ENCODE measurements around the gene APOE. TPM values are rescaled to one million over a fixed set of nuclear protein-coding genes. Genes with fewer than 3 reads are reported as not detected.
"Not testable (repeated sequence)": the region's sequence is repeated elsewhere in the genome, so short reads cannot be mapped to it uniquely, and the experiment has no call there.

The APOE gene
- total RNA-seq: 100 to 1,000 TPM in 1 of 2 donors, 10 to 100 TPM in 1; 85.3 to 403 TPM

DNA sequence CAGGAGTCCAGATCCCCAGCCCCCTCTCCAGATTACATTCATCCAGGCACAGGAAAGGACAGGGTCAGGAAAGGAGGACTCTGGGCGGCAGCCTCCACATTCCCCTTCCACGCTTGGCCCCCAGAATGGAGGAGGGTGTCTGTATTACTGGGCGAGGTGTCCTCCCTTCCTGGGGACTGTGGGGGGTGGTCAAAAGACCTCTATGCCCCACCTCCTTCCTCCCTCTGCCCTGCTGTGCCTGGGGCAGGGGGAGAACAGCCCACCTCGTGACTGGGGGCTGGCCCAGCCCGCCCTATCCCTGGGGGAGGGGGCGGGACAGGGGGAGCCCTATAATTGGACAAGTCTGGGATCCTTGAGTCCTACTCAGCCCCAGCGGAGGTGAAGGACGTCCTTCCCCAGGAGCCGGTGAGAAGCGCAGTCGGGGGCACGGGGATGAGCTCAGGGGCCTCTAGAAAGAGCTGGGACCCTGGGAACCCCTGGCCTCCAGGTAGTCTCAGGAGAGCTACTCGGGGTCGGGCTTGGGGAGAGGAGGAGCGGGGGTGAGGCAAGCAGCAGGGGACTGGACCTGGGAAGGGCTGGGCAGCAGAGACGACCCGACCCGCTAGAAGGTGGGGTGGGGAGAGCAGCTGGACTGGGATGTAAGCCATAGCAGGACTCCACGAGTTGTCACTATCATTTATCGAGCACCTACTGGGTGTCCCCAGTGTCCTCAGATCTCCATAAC is at the start of gene APOE:
Gene APOE, plus strand, starts transcription at position 360 of the 724 bp plus-strand sequence. CDS start 829 bp downstream, outside the sequence.
- H3K27ac ChIP-seq: no peak within 1 kb of the TSS
- DNase-seq (ENCODE audit: low spot score): no peak
- peaks cover 0 to 8% of the 10 kb centered on the region in 2 donors for H3K27me3 ChIP-seq

DNA sequence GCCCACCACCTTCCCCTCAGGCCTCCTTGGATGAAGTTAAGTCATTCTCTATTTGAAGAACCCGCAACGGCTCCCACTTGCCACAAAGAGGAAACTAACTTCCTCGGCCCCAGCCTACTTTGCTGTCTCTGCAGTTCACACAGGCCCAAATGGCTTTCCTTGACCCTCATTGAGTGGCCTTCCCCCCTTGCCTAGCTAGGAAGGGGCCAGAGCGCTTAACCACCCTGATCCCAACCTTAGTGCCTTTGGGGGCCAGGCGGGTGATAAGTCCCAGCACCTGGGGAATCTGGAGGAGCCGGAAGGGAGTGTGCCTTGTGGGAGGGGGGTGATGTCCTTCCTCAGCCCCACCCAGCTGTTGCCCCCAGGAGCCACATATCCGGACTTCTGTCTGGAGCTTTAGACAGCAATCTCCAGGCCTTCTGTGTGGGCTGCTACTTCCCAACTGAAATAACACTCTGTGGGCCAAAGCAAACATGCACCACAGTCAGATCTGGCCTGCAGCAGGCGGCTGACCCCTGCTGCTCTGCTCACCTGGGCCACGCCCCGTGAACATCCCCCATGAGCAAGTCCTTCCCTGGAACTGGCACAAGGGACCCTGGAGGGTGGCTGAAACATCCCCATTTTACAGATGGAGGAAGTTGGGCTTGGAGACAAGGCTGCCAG is 49.0 kb upstream of the APOE start:
- Histone ChIP-seq H3K4me1 (peaks cover 0 to 28% of the 10 kb centered on the region in 2 donors), H3K36me3 (peaks cover 7% of the 10 kb centered on the region), H3K4me3 (no peak overlapping the region), H3K27me3 (no peaks in the 10 kb centered on the region), H3K9me3 (no peaks in the 10 kb centered on the region), H3K27ac (peak overlapping the region; percentile 16 to 29)
- TF ChIP-seq, protein P1, sequence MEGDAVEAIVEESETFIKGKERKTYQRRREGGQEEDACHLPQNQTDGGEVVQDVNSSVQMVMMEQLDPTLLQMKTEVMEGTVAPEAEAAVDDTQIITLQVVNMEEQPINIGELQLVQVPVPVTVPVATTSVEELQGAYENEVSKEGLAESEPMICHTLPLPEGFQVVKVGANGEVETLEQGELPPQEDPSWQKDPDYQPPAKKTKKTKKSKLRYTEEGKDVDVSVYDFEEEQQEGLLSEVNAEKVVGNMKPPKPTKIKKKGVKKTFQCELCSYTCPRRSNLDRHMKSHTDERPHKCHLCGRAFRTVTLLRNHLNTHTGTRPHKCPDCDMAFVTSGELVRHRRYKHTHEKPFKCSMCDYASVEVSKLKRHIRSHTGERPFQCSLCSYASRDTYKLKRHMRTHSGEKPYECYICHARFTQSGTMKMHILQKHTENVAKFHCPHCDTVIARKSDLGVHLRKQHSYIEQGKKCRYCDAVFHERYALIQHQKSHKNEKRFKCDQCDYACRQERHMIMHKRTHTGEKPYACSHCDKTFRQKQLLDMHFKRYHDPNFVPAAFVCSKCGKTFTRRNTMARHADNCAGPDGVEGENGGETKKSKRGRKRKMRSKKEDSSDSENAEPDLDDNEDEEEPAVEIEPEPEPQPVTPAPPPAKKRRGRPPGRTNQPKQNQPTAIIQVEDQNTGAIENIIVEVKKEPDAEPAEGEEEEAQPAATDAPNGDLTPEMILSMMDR (IDR thresholded peaks at IDR 0.05): no peak
- DNase-seq (ENCODE audit: low spot score): no peak

More for the DNA sequence above, at the start of gene APOE:
- Histone ChIP-seq H3K9me3 (no peaks in the 10 kb centered on the region), H3K4me1 (peaks cover 0 to 21% of the 10 kb centered on the region in 2 donors), H3K36me3 (peaks cover 26% of the 10 kb centered on the region), H3K4me3 (peak within 1 kb of the TSS in 1 of 2 donors; percentile 27)
- TF ChIP-seq, protein P1 (IDR thresholded peaks at IDR 0.05): no peak

DNA sequence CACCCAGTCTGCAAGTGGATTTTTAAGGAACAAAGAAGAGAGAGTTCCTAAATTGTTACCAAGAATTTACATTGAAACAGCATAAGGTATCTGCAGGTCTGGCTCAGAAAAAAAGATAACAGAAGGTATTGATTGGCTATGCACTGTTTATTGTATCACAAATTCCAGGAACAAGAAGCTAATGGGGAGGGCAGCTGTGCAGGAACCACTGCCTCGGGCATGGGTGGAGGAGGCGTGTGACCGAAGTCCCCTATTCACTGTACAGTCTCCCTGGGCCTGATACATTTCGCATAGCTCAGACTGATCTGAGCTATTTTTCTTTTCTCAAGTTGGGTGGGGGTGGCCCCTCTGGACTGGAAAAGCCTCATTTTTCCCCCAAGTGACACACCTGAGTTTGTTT is 47.8 kb upstream of the APOE start:
- no peak overlapping the region for H3K4me3 ChIP-seq
- TF ChIP-seq, protein P1 (IDR thresholded peaks at IDR 0.05): no peak
- H3K36me3 ChIP-seq: peaks cover 7% of the 10 kb centered on the region
- no peak overlapping the region for H3K27ac ChIP-seq
- DNase-seq (ENCODE audit: low spot score): no peak
- H3K27me3 ChIP-seq: no peaks in the 10 kb centered on the region
- H3K9me3 ChIP-seq: no peaks in the 10 kb centered on the region
- H3K4me1 ChIP-seq: peaks cover 0 to 27% of the 10 kb centered on the region in 2 donors

DNA sequence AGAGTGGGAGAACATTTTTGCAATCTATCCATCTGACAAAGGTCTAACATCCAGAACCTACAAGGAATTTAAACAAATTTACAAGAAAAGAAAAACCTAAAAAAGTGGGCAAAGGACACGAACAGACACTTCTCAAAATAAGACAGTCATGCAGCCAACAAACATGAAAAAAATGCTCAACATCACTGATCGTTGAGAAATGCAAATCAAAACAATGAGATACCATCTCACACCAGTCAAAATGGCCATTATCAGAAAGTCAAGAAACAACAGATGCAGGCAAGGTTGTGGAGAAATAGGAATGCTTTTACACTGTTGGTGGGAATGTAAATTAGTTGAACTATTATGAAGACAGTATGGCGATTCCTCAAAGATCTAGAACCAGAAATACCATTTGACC is 44.0 kb upstream of the APOE start:
- H3K27me3 ChIP-seq; DNase-seq (ENCODE audit: low spot score); H3K4me3 ChIP-seq; H3K27ac ChIP-seq; H3K9me3 ChIP-seq: not testable (repeated sequence)
- peaks cover 25% of the 10 kb centered on the region for H3K36me3 ChIP-seq
- H3K4me1 ChIP-seq: peaks cover 0 to 16% of the 10 kb centered on the region in 2 donors

DNA sequence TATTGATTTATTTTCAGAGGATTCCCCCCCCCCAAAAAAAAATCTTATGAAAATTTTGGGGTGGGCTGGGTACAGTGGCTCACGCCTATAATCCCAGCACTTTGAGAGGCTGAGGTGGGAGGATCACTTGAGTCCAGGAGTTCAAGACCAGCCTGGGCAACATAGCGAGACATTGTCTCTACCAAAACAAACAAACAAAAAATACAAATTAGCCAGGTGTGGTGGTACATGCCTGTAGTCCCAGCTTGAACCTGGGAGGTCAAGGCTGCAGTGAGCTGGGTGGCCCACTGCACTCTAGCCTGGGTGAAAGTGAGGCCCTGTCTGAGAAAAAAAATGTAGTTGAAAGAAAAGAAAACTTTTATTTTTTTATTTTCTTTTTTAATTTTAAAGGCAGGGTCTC is 41.6 kb upstream of the APOE start:
- TF ChIP-seq, protein P1 (IDR thresholded peaks at IDR 0.05): no peak
- H3K4me3 ChIP-seq: no peak overlapping the region
- H3K36me3 ChIP-seq: peaks cover 38% of the 10 kb centered on the region
- H3K27me3 ChIP-seq: no peaks in the 10 kb centered on the region
- no peaks in the 10 kb centered on the region for H3K9me3 ChIP-seq
- no peaks in the 10 kb centered on the region for H3K4me1 ChIP-seq
- DNase-seq (ENCODE audit: low spot score): no peak
- H3K27ac ChIP-seq: no peak overlapping the region

DNA sequence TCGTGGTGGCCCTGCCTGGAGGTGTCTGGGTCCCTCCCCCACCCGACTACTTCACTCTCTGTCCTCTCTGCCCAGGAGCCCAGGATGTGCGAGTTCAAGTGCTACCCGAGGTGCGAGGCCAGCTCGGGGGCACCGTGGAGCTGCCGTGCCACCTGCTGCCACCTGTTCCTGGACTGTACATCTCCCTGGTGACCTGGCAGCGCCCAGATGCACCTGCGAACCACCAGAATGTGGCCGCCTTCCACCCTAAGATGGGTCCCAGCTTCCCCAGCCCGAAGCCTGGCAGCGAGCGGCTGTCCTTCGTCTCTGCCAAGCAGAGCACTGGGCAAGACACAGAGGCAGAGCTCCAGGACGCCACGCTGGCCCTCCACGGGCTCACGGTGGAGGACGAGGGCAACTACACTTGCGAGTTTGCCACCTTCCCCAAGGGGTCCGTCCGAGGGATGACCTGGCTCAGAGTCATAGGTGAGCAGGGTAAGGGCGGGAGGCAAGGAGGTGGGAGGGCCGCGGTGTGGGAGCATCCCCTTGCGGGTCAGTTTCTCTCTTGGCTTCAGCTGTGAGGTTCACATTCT is 40.3 kb upstream of the APOE start:
- Histone ChIP-seq H3K27ac (no peak overlapping the region), H3K9me3 (no peaks in the 10 kb centered on the region), H3K4me3 (no peak overlapping the region), H3K36me3 (peaks cover 31% of the 10 kb centered on the region), H3K27me3 (no peaks in the 10 kb centered on the region), H3K4me1 (peaks cover 0 to 8% of the 10 kb centered on the region in 2 donors)
- DNase-seq (ENCODE audit: low spot score): no peak
- TF ChIP-seq, protein P1 (IDR thresholded peaks at IDR 0.05): no peak
